ENCODE results near the gene MGME1.

MGME1 gene

GRCh38 chr20:17946572-17947473 lies 22.0 kb upstream of the MGME1 start:
- no peak overlapping the region for H3K4me3 ChIP-seq (replicated peaks; ENCODE audit: low read depth, low read length)
- no peak for TF ChIP-seq CTCF (IDR thresholded peaks at IDR 0.05; ENCODE audit: low read depth, low read length, missing control alignments)

GRCh38 chr20:17947474-17947815 lies 21.4 kb upstream of the MGME1 start:
- no peak for DNase-seq (ENCODE audit: extremely low read depth, low read depth)
- no peak overlapping the region for H3K4me3 ChIP-seq (replicated peaks; ENCODE audit: low read depth, low read length)
- TF ChIP-seq CTCF (IDR thresholded peaks at IDR 0.05; ENCODE audit: low read depth, low read length, missing control alignments), result no peak

More at GRCh38 chr20:17946572-17947473, 22.0 kb upstream of the MGME1 start:
- DNase-seq (ENCODE audit: extremely low read depth, low read depth), result no peak

- no peak for TF ChIP-seq CTCF (IDR thresholded peaks at IDR 0.05; ENCODE audit: low read depth, low read length, missing control alignments)
- no peak for DNase-seq (ENCODE audit: extremely low read depth, low read depth)
- H3K4me3 ChIP-seq (replicated peaks; ENCODE audit: low read depth, low read length), result no peak overlapping the region
These were observed 20.4 kb upstream of the MGME1 start for GRCh38 chr20:17948442-17948841.

- no peak for TF ChIP-seq CTCF (IDR thresholded peaks at IDR 0.05; ENCODE audit: low read depth, low read length, missing control alignments)
- H3K4me3 ChIP-seq (replicated peaks; ENCODE audit: low read depth, low read length), result no peak overlapping the region
- no peak for DNase-seq (ENCODE audit: extremely low read depth, low read depth)
These were observed 18.9 kb upstream of the MGME1 start for GRCh38 chr20:17949899-17950298.

GRCh38 chr20:17950670-17951069 lies 18.1 kb upstream of the MGME1 start:
- H3K4me3 ChIP-seq (replicated peaks; ENCODE audit: low read depth, low read length), result no peak overlapping the region
- DNase-seq (ENCODE audit: extremely low read depth, low read depth), result no peak
- TF ChIP-seq CTCF (IDR thresholded peaks at IDR 0.05; ENCODE audit: low read depth, low read length, missing control alignments), result no peak

- no peak overlapping the region for H3K4me3 ChIP-seq (replicated peaks; ENCODE audit: low read depth, low read length)
- no peak for TF ChIP-seq CTCF (IDR thresholded peaks at IDR 0.05; ENCODE audit: low read depth, low read length, missing control alignments)
- DNase-seq (ENCODE audit: extremely low read depth, low read depth), result no peak
These were observed 17.5 kb upstream of the MGME1 start for GRCh38 chr20:17951323-17951722.

Measured in HFF-Myc (cell line).